ENCODE measurements around the gene CTNND2.

The CTNND2 gene

DNA sequence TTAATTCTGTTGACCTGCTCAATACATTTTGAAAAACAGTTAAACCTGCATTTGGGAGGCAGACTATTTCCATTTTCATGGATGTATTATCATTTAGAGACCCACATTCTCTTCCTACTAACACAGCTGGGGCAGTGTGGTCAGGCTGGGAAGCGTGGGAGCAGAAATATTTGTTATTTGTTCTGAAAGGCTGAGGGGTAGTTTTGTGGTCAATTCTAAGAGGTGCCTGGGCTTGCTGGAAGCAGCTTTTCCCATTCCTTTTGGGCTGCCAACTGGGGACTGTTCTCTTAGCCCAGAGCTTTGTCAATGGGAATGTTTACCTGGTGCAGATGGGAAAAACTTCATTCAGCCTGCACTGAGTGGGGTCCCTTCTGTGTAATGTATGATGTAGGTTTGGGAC lies 971.8 kb downstream of the CTNND2 start:
- no peak overlapping the region for H3K4me3 ChIP-seq (ENCODE audit: low read depth, low read length)
- ChIA-PET POLR2A (interaction anchor here (0.7 kb wide), 1 partner anchor 21 kb away, joined by 3 read pairs; no protein-coding TSS in a partner anchor), CTCF (no interaction called here)
- no peak for DNase-seq (ENCODE audit: low read depth, low spot score)
- TF ChIP-seq CTCF (IDR thresholded peaks at IDR 0.05; ENCODE audit: insufficient read depth, low read length, missing control alignments), result no peak

DNA sequence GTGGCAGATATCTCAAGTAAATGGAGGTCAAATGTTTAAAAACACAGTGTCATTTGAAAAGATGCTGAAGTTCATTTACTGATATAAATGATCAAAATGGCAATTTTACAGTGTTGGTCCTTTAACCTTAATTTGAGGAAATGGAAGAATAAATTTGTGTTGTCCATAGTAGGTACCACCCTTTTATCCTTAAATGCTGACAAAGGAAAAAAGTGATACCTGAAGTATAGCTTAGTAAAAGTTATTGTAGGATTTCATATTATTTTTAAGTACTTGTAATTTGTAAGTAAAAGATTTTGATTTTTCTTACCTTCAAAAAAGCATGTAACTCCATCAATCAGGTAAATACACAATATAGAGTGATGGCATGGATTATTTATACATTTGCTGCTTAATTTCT lies 976.6 kb downstream of the CTNND2 start:
- DNase-seq (ENCODE audit: low read depth, low spot score), result no peak
- ChIA-PET POLR2A (no interaction called here), CTCF (no interaction called here)
- TF ChIP-seq CTCF (IDR thresholded peaks at IDR 0.05; ENCODE audit: insufficient read depth, low read length, missing control alignments), result no peak
- no peak overlapping the region for H3K4me3 ChIP-seq (ENCODE audit: low read depth, low read length)

GRCh38 chr5:10923310-10923709 lies 980.9 kb downstream of the CTNND2 start:
- no peak for DNase-seq (ENCODE audit: low read depth, low spot score)
- POLR2A ChIA-PET, result no interaction called here
- no peak for TF ChIP-seq CTCF (IDR thresholded peaks at IDR 0.05; ENCODE audit: insufficient read depth, low read length, missing control alignments)
- CTCF ChIA-PET, result no interaction called here
- H3K4me3 ChIP-seq (ENCODE audit: low read depth, low read length), result no peak overlapping the region
